Heart left ventricle (tissue), 16 donors: Measurements from ENCODE around the gene DCUN1D3. TPM values are rescaled to one million over a fixed set of nuclear protein-coding genes. Genes with fewer than 3 reads are reported as not detected.
A peak's percentile ranks its signal among the peaks of the same experiment; 100 is the strongest.

Experiments used
- ATAC-seq, 4 donors: fragments of 200-7000 bp; cut with Tn5 transposase; one replicate each; pipeline ENCODE4 v1.9.1; 2020 to 2022; ENCODE audit warnings: moderate library complexity in 4 of 4, mild to moderate bottlenecking in 3 of 4, moderate number of reproducible peaks in 1 of 4
- DNase-seq, 5 donors: peaks; one replicate each; pipeline ENCODE4 v3.0.0-alpha.2; 2020
- H3K27ac ChIP-seq, 12 donors: fragments of 200-600 bp; sonication (generic) in 4 of 12; one replicate each; pipeline versions ENCODE4 v1.5.0 to v1.8.0; 2016 to 2022; ENCODE audit warnings: mild to moderate bottlenecking in 2 of 12
- H3K27me3 ChIP-seq, 9 donors: fragments of 200-600 bp; sonication (generic) in 2 of 9; one replicate each; pipeline versions ENCODE4 v1.5.1 to v1.8.0; 2016 to 2022; ENCODE audit warnings: mild to moderate bottlenecking in 3 of 9
- H3K36me3 ChIP-seq, 9 donors: fragments of 200-600 bp; sonication (generic) in 2 of 9; one replicate each; pipeline versions ENCODE4 v1.5.0 to v1.8.0; 2018 to 2022; ENCODE audit warnings: mild to moderate bottlenecking in 2 of 9
- H3K4me1 ChIP-seq, 12 donors: fragments of 200-600 bp; sonication (generic) in 4 of 12; one replicate each; pipeline versions ENCODE4 v1.5.0 to v1.8.0; 2016 to 2022; ENCODE audit warnings: mild to moderate bottlenecking in 3 of 12
- H3K4me3 ChIP-seq, 12 donors: fragments of 200-600 bp; sonication (generic) in 4 of 12; one replicate each; pipeline versions ENCODE4 v1.5.0 to v1.8.0; 2017 to 2022; ENCODE audit warnings: mild to moderate bottlenecking in 9 of 12, moderate library complexity in 4 of 12
- H3K9me3 ChIP-seq, 12 donors: fragments of 200-600 bp; sonication (generic) in 4 of 12; one replicate each; pipeline versions ENCODE4 v1.5.0 to v1.8.0; 2016 to 2022; ENCODE audit warnings: mild to moderate bottlenecking in 1 of 12
- POLR2A ChIP-seq, 2 donors: fragments of 450-650 bp; IDR thresholded peaks; one replicate each; pipeline ENCODE4 v1.6.1; 2017; ENCODE audit warnings: antibody characterized with exemption in 2 of 2, mild to moderate bottlenecking in 2 of 2, moderate library complexity in 2 of 2
- WGBS, 4 donors: extraction: QIAGEN DNeasy Blood & Tissue Kit in 2 of 4; methylation state at CpG; one replicate each; pipeline versions ENCODE4 v1.1.5 to v1.1.7; 2013 to 2018; 5-methylcytosine and 5-hydroxymethylcytosine counted together
- intact Hi-C, 10 donors: fragments of 100-400 bp; cut with DNase I; formaldehyde crosslinking; loops; one replicate each; pipeline versions ENCODE4 v1.11.1 to v1.14.2; 2022
- polyA plus RNA-seq, 2 donors: library from polyadenylated mRNA; stranded (reverse); fragments of 200-250 nt; gene quantifications; one replicate each; pipeline ENCODE4 v1.2.3, GENCODE V29; 2013
- total RNA-seq, 9 donors: library from RNA; depleted of rRNA in 2 of 9; stranded (reverse); fragments of >200 nt in 2 of 9; fragmentation: NEBNext Ultra II Directional in 3 of 9; extraction: Animal tissue kit (Norgen Biotek cat#: 25700) in 3 of 9; gene quantifications; one replicate each; pipeline versions ENCODE4 v1.1.0 to v1.2.4, GENCODE V29; 2016 to 2023
- TF ChIP-seq, protein P1 (sequence below), 12 donors: fragments of 200-600 bp; sonication (generic) in 4 of 12; IDR thresholded peaks; one replicate each; pipeline versions ENCODE4 v1.5.0 to v1.8.0; 2018 to 2022; ENCODE audit warnings: antibody characterized with exemption in 12 of 12, mild to moderate bottlenecking in 5 of 12
- donor health status: ischemic (EF 13 %, LVEDD 7.1; RV severe dilation, severe dysfunction).
- donor health status: healthy with polysubstance abuse.
- donor health status: DM: no; HTN: yes; CAD: no.
- donor health status: DM: no; HTN: no; CAD: no.
- donor health status: ischemic (EF 25% LVEDD 6.9; RV normal size, moderate dysfunction).
- donor health status: ischemic (EF 25% LVEDD 5.7; RV mildly dilated, moderate dysfunction).
- donor health status: healthy.
- donor health status: DM: yes; HTN: yes; CAD: no.
- donor health status: ischemic (EF 35%, LVEDD 5.7; RV mildly dilated, moderate dysfunction).
- donor health status: nonischemic (EF 11% LVEDD 7.7; RV severe dilation, severe dysfunction).
- donor health status: DM: yes; HTN: yes; CAD: no.
- donor health status: PGD.
- donor health status: ischemic (EF 29% LVEDD 5.4; RV normal size, mild dysfunction).
- donor health status: nonischemic (EF 23%, LVEDD 6.1; RV moderate dilation, normal function).

The DCUN1D3 gene
- total and polyA plus RNA-seq, 11 donors = 2.6 to 21.4 (median 11.0) TPM

DNA sequence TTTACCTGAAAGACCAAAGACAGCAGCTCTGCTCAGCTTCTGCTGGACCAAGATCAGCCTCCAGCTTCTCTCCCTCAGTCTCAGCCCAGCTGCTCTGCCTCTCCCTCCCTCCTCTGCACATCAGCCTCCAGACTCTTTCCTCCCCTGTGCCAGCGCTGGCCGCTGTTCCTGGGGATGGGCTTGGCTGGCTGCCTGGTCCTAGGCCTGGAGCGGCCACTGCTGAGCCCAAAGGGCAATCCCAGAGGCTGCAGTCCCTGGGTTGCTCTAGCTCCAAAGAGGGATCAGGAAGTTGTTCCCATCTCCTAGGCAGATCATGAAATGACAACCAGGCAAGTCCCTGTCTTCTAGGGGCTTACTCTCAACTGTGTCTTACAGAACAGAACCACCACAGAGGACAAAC lies 31.3 kb downstream of the DCUN1D3 start:
- Histone ChIP-seq H3K27ac (peak overlapping the region; percentile 24 to 85 (median 60)), H3K4me1 (peaks cover 9 to 93% (median 73%) of the 10 kb centered on the region in 12 donors), H3K36me3 (peaks cover 0 to 4% (median 0%) of the 10 kb centered on the region in 9 donors), H3K4me3 (no peak overlapping the region), H3K9me3 (no peaks in the 10 kb centered on the region), H3K27me3 (no peaks in the 10 kb centered on the region)
- ATAC-seq = peak; percentile 92 to 96 (median 94)
- intact Hi-C loops = loop anchor here in 6 of 10 donors (5.0 kb wide), 2 partner anchors 33 to 38 kb away; partner anchors contain the start of genes DCUN1D3 (in 5 of the 6) and LYRM1 (in 5 of the 6)
- peak; percentile 86 to 94 (median 93) for DNase-seq
- no peak for TF ChIP-seq POLR2A (IDR thresholded peaks at IDR 0.05)
- TF ChIP-seq, protein P1, sequence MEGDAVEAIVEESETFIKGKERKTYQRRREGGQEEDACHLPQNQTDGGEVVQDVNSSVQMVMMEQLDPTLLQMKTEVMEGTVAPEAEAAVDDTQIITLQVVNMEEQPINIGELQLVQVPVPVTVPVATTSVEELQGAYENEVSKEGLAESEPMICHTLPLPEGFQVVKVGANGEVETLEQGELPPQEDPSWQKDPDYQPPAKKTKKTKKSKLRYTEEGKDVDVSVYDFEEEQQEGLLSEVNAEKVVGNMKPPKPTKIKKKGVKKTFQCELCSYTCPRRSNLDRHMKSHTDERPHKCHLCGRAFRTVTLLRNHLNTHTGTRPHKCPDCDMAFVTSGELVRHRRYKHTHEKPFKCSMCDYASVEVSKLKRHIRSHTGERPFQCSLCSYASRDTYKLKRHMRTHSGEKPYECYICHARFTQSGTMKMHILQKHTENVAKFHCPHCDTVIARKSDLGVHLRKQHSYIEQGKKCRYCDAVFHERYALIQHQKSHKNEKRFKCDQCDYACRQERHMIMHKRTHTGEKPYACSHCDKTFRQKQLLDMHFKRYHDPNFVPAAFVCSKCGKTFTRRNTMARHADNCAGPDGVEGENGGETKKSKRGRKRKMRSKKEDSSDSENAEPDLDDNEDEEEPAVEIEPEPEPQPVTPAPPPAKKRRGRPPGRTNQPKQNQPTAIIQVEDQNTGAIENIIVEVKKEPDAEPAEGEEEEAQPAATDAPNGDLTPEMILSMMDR (IDR thresholded peaks at IDR 0.05) = no peak
- WGBS, 4 donors = 0 to 18% (median 8%) methylated on average over 3 of the region's 3 CpGs

DNA sequence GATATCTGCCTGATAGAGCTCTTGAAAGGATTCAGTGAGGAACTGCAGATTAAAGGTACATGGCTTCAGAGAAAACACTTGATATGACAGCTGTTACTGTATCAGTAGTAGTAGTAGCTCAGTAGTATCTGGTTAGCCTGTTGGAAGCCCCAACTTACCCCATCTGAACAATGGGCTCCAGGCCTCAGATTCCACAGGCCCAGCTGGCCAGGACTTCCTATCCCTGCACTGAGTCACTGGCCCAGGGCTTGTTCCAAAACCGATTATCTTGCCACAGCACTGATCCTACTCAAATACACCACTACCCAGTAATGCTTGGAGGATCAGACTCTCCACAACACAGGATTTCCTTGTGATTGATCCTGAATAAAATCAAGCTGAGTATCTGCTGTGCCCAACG lies 32.6 kb downstream of the DCUN1D3 start:
- ATAC-seq (peak in 2 of 4 donors; percentile 8 to 15), DNase-seq (no peak)
- H3K27ac ChIP-seq = peak overlapping the region in 6 of 12 donors; percentile 39 to 85 (median 66)
- TF ChIP-seq, protein P1 (IDR thresholded peaks at IDR 0.05) = no peak
- peaks cover 9 to 90% (median 70%) of the 10 kb centered on the region in 12 donors for H3K4me1 ChIP-seq
- no peak overlapping the region for H3K4me3 ChIP-seq
- no peaks in the 10 kb centered on the region for H3K27me3 ChIP-seq
- H3K9me3 ChIP-seq = no peaks in the 10 kb centered on the region
- WGBS, 4 donors = 61 to 74% (median 70%) methylated on average over 2 of the region's 2 CpGs
- intact Hi-C loops = loop anchor here in 6 of 10 donors (5.0 kb wide), 2 partner anchors 35 to 40 kb away; partner anchors contain the start of genes DCUN1D3 (in 5 of the 6) and LYRM1 (in 5 of the 6)
- peaks cover 0 to 7% (median 0%) of the 10 kb centered on the region in 9 donors for H3K36me3 ChIP-seq

DNA sequence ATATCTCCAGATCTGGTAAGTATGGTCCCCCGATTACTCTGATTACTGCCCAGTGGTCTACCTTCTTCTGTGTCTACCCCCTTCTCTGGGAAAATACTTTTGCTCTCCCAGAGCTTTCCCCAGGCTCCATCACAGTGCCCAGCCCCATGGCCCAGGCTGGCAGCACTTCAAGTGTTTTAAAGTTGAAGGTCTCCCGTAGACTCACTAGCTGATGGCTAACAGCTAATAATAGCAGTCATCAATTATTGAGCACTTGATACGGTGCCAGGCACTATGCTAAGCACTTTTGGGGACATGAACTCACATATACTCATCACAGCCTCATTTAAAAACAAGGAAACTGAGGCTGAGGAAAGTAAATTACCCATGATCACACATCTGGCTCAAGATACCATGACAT lies 33.4 kb downstream of the DCUN1D3 start:
- intact Hi-C loops = loop anchor here in 6 of 10 donors (5.0 kb wide), 2 partner anchors 36 to 40 kb away; partner anchors contain the start of genes DCUN1D3 (in 5 of the 6) and LYRM1 (in 5 of the 6)
- ATAC-seq = peak in 3 of 4 donors; percentile 15 to 66 (median 64)
- Histone ChIP-seq H3K27ac (peak overlapping the region in 9 of 12 donors; percentile 8 to 85 (median 54)), H3K4me1 (peaks cover 9 to 90% (median 67%) of the 10 kb centered on the region in 12 donors), H3K9me3 (no peaks in the 10 kb centered on the region), H3K27me3 (no peaks in the 10 kb centered on the region), H3K4me3 (no peak overlapping the region), H3K36me3 (peaks cover 0 to 11% (median 3%) of the 10 kb centered on the region in 9 donors)
- WGBS, 4 donors = 50 to 66% (median 56%) methylated on average over 3 of the region's 3 CpGs
- DNase-seq = peak in 2 of 5 donors; percentile 49 to 72
- no peak for TF ChIP-seq POLR2A (IDR thresholded peaks at IDR 0.05)
- TF ChIP-seq, protein P1 (IDR thresholded peaks at IDR 0.05) = no peak

DNA sequence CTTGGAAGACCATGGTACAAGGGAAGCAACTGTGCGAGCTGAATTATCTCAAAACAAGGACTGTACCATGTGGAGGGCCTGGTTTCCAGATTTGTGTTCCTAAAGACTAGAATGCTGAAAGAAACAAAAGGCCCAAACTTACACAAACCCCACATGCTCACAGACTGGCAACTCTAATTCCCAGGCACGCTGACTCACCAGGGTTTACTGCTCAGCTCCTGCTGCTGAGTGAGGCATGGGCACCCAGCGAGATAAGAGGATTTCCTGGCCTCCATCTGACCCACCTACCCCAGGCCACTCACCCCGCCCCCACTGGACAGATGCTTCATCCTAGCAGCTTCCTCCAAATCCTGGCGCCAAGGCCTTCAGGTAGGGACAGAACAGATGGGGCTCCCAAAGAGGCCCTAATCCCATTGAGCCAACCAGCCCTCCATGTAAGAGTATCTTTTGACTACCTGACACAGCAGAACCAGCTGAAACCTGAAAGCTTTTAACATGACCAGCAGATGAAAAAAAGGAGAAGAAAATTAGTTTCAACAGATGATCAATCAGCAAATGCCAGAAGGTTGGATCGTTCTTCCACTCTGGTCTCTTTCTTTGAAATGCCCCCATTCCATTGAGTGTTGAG lies 33.9 kb downstream of the DCUN1D3 start:
- WGBS, 4 donors = 54 to 62% (median 58%) methylated on average over 6 of the region's 6 CpGs
- DNase-seq = peak in 4 of 5 donors; percentile 38 to 79 (median 65)
- intact Hi-C loops = loop anchor here in 6 of 10 donors (5.0 kb wide), 2 partner anchors 36 to 41 kb away; partner anchors contain the start of genes DCUN1D3 (in 5 of the 6) and LYRM1 (in 5 of the 6)

More for the DNA sequence above, 33.9 kb downstream of the DCUN1D3 start:
- TF ChIP-seq POLR2A (IDR thresholded peaks at IDR 0.05) = no peak
- TF ChIP-seq, protein P1 (IDR thresholded peaks at IDR 0.05) = no peak
- H3K36me3 ChIP-seq = peaks cover 0 to 16% (median 8%) of the 10 kb centered on the region in 9 donors
- peaks cover 6 to 90% (median 65%) of the 10 kb centered on the region in 12 donors for H3K4me1 ChIP-seq
- H3K9me3 ChIP-seq = no peaks in the 10 kb centered on the region
- peak overlapping the region; percentile 5 to 85 (median 51) for H3K27ac ChIP-seq
- H3K27me3 ChIP-seq = no peaks in the 10 kb centered on the region
- H3K4me3 ChIP-seq = no peak overlapping the region
- ATAC-seq = peak in 3 of 4 donors; percentile 46 to 53 (median 47)
